Liver (tissue), 9 donors: Measurements from ENCODE around the gene PEX7. TPM values are rescaled to one million over a fixed set of nuclear protein-coding genes. Genes with fewer than 3 reads are reported as not detected.

Experiments used
- DNase-seq: peaks from one replicate; pipeline ENCODE4 v3.0.0-alpha.2; 2017; ENCODE audit warnings: low spot score
- H3K27ac ChIP-seq, 2 donors: one replicate each; pipeline ENCODE4 v1.7.0; 2013; ENCODE audit warnings: inconsistent platforms in 2 of 2, low read length in 2 of 2, control low read depth in 1 of 2, low read depth in 1 of 2, mild to moderate bottlenecking in 1 of 2
- H3K27me3 ChIP-seq, 4 donors: one replicate each; pipeline versions ENCODE4 v1.6.1 to v1.7.0; 2013; ENCODE audit warnings: low read length in 3 of 4, inconsistent platforms in 1 of 4, mild to moderate bottlenecking in 1 of 4, moderate library complexity in 1 of 4; ENCODE audit not compliant: control insufficient read depth in 4 of 4, insufficient read depth in 4 of 4
- H3K36me3 ChIP-seq, 4 donors: one replicate each; pipeline versions ENCODE4 v1.6.1 to v1.7.0; 2013; ENCODE audit warnings: low read length in 3 of 4, mild to moderate bottlenecking in 3 of 4, low read depth in 1 of 4, moderate library complexity in 1 of 4; ENCODE audit not compliant: control insufficient read depth in 4 of 4, insufficient read depth in 3 of 4
- H3K4me1 ChIP-seq, 4 donors: one replicate each; pipeline versions ENCODE4 v1.6.1 to v1.7.0; 2013; ENCODE audit warnings: low read length in 3 of 4, mild to moderate bottlenecking in 3 of 4, moderate library complexity in 1 of 4; ENCODE audit not compliant: control insufficient read depth in 4 of 4, insufficient read depth in 4 of 4
- H3K4me3 ChIP-seq, 3 donors: one replicate each; pipeline versions ENCODE4 v1.6.1 to v1.7.0; 2013; ENCODE audit warnings: low read length in 3 of 3, control low read depth in 1 of 3, low read depth in 1 of 3, mild to moderate bottlenecking in 1 of 3
- H3K9ac ChIP-seq, 2 donors: one replicate each; pipeline ENCODE4 v1.7.0; 2013; ENCODE audit warnings: low read length in 2 of 2, mild to moderate bottlenecking in 2 of 2, moderate library complexity in 2 of 2, control low read depth in 1 of 2, low read depth in 1 of 2
- H3K9me3 ChIP-seq, 4 donors: one replicate each; pipeline versions ENCODE4 v1.6.1 to v1.7.0; 2013; ENCODE audit warnings: low read length in 3 of 4; ENCODE audit not compliant: control insufficient read depth in 4 of 4
- CTCF ChIP-seq: fragments of 150-350 bp; IDR thresholded peaks from 2 replicates; pipeline ENCODE4 v1.5.1; 2017; ENCODE audit warnings: improper control_type of control experiment, low read depth, low read length; ENCODE audit not compliant: missing input control
- EGR1 ChIP-seq, 2 donors: IDR thresholded peaks; 2 replicates each; pipeline ENCODE4 v1.6.1; 2016 to 2018; ENCODE audit warnings: antibody characterized with exemption in 2 of 2, low read depth in 2 of 2
- FOXA1 ChIP-seq: IDR thresholded peaks from 2 replicates; pipeline ENCODE4 v1.6.1; 2016; ENCODE audit warnings: antibody characterized with exemption
- FOXA2 ChIP-seq: IDR thresholded peaks from 2 replicates; pipeline ENCODE4 v1.6.1; 2016; ENCODE audit warnings: antibody characterized with exemption
- GABPA ChIP-seq, 2 donors: IDR thresholded peaks in 1 of 2; conservative IDR thresholded peaks in 1 of 2; 2 replicates each; pipeline ENCODE4 v1.6.1; 2016; ENCODE audit warnings: antibody characterized with exemption in 2 of 2, mild to moderate bottlenecking in 1 of 2, moderate library complexity in 1 of 2
- HNF4A ChIP-seq, 2 donors: conservative IDR thresholded peaks; 2 replicates each; pipeline ENCODE4 v1.6.1; 2016; ENCODE audit warnings: antibody characterized with exemption in 2 of 2, mild to moderate bottlenecking in 2 of 2
- HNF4G ChIP-seq: IDR thresholded peaks from 2 replicates; pipeline ENCODE4 v1.6.1; 2016; ENCODE audit warnings: antibody characterized with exemption
- JUND ChIP-seq, 2 donors: IDR thresholded peaks; 2 replicates each; pipeline ENCODE4 v1.6.1; 2016; ENCODE audit warnings: antibody characterized with exemption in 2 of 2
- NR2F2 ChIP-seq: IDR thresholded peaks from 2 replicates; pipeline ENCODE4 v1.6.1; 2016; ENCODE audit warnings: antibody characterized with exemption
- RAD21 ChIP-seq, 2 donors: IDR thresholded peaks; 2 replicates each; pipeline ENCODE4 v1.6.1; 2016; ENCODE audit warnings: antibody characterized with exemption in 2 of 2, mild to moderate bottlenecking in 2 of 2
- RXRA ChIP-seq, 2 donors: IDR thresholded peaks; 2 replicates each; pipeline ENCODE4 v1.6.1; 2017 to 2018; ENCODE audit warnings: antibody characterized with exemption in 2 of 2, mild to moderate bottlenecking in 1 of 2
- SP1 ChIP-seq: IDR thresholded peaks from 2 replicates; pipeline ENCODE4 v1.6.1; 2018; ENCODE audit warnings: antibody characterized with exemption, mild to moderate bottlenecking
- TAF1 ChIP-seq: conservative IDR thresholded peaks from 2 replicates; pipeline ENCODE4 v1.6.1; 2016; ENCODE audit warnings: antibody characterized with exemption, mild to moderate bottlenecking
- YY1 ChIP-seq: IDR thresholded peaks from 2 replicates; pipeline ENCODE4 v1.6.1; 2016; ENCODE audit warnings: antibody characterized with exemption, mild to moderate bottlenecking
- WGBS: extraction: QIAGEN DNeasy Blood & Tissue Kit; methylation state at CpG from one replicate; pipeline ENCODE4 v1.1.7; 2013; 5-methylcytosine and 5-hydroxymethylcytosine counted together
- polyA plus RNA-seq, 2 donors: library from polyadenylated mRNA; stranded (reverse) in 1 of 2; unstranded in 1 of 2; fragments of 200-250 nt in 1 of 2; fragments of >200 nt in 1 of 2; fragmentation: Nextera tagmentation in 1 of 2; extraction: Ambion mirVana in 1 of 2; gene quantifications; one replicate each; pipeline versions ENCODE4 v1.2.1 to v1.2.3, GENCODE V29; 2013 to 2015
- total RNA-seq, 2 donors: library from RNA; depleted of rRNA; stranded (reverse); fragments of >200 nt; gene quantifications; one replicate each; pipeline ENCODE4 v1.2.3, GENCODE V29; 2014
- TF ChIP-seq, protein P1 (sequence below): IDR thresholded peaks from 2 replicates; pipeline ENCODE4 v1.6.1; 2016; ENCODE audit warnings: antibody characterized with exemption
- TF ChIP-seq, protein P2 (sequence below): IDR thresholded peaks from 2 replicates; pipeline ENCODE4 v1.6.1; 2016; ENCODE audit warnings: antibody characterized with exemption
- TF ChIP-seq, protein P3 (sequence below): IDR thresholded peaks from 2 replicates; pipeline ENCODE4 v1.6.1; 2016; ENCODE audit warnings: antibody characterized with exemption, mild to moderate bottlenecking
- TF ChIP-seq, protein P4 (sequence below): IDR thresholded peaks from 2 replicates; pipeline ENCODE4 v1.6.1; 2016; ENCODE audit warnings: antibody characterized with exemption
- donor health status: healthy.
- donor health status: healthy.
- donor health status: healthy.
- donor health status: healthy.
- donor health status: healthy.

The PEX7 gene
- total and polyA plus RNA-seq, 4 donors: 5.2 to 7.5 (median 6.2) TPM

DNA sequence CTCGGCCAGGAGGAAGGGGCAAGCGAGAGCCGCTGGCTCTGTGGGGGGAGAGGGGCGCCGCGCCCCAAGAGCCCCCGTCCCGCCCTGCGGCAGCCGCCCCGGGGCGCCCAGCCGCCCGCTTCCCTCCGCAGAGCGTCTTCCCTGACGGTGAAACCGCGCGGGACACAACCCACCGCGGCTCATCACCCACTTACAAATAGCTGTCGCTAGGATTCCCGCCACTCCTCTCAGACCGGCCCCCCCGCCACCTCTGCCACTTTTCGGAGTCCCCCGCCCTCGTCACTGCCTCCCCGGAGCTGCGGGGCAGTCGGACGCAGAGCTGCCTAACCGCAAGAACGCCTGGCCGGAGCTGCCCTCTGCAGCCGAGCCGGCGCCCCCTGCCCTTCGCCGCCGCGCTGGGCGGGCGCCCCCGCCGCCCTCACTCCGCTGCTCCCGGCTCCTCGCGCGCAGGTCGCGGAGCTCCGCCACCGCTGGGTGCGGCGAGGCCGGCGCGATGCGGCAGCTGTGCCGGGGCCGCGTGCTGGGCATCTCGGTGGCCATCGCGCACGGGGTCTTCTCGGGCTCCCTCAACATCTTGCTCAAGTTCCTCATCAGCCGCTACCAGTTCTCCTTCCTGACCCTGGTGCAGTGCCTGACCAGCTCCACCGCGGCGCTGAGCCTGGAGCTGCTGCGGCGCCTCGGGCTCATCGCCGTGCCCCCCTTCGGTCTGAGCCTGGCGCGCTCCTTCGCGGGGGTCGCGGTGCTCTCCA, 99.7 kb downstream of the PEX7 start, which contains the start of gene SLC35D3:
Gene SLC35D3 (plus strand): TSS at position 366 of the 749 bp plus-strand sequence. CDS start 128 bp downstream, at position 494.
- TF ChIP-seq, protein P1, sequence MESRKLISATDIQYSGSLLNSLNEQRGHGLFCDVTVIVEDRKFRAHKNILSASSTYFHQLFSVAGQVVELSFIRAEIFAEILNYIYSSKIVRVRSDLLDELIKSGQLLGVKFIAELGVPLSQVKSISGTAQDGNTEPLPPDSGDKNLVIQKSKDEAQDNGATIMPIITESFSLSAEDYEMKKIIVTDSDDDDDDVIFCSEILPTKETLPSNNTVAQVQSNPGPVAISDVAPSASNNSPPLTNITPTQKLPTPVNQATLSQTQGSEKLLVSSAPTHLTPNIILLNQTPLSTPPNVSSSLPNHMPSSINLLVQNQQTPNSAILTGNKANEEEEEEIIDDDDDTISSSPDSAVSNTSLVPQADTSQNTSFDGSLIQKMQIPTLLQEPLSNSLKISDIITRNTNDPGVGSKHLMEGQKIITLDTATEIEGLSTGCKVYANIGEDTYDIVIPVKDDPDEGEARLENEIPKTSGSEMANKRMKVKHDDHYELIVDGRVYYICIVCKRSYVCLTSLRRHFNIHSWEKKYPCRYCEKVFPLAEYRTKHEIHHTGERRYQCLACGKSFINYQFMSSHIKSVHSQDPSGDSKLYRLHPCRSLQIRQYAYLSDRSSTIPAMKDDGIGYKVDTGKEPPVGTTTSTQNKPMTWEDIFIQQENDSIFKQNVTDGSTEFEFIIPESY: no peak
- TF ChIP-seq YY1 (no peak), RAD21 (IDR thresholded peaks at IDR 0.05) (no peak), JUND (IDR thresholded peaks at IDR 0.05) (no peak), FOXA1 (no peak), TAF1 (no peak), EGR1 (IDR thresholded peaks at IDR 0.05; ENCODE audit: low read depth in 2 of 2) (no peak), CTCF (no peak), GABPA (IDR thresholded peaks at IDR 0.05 in 1 of 2, conservative IDR thresholded peaks at IDR 0.05 in 1 of 2) (no peak), HNF4G (no peak), RXRA (IDR thresholded peaks at IDR 0.05) (no peak), HNF4A (conservative IDR thresholded peaks at IDR 0.05) (no peak), NR2F2 (no peak), SP1 (no peak), FOXA2 (no peak)
- TF ChIP-seq, protein P2, sequence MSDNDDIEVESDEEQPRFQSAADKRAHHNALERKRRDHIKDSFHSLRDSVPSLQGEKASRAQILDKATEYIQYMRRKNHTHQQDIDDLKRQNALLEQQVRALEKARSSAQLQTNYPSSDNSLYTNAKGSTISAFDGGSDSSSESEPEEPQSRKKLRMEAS: no peak
- TF ChIP-seq, protein P3, sequence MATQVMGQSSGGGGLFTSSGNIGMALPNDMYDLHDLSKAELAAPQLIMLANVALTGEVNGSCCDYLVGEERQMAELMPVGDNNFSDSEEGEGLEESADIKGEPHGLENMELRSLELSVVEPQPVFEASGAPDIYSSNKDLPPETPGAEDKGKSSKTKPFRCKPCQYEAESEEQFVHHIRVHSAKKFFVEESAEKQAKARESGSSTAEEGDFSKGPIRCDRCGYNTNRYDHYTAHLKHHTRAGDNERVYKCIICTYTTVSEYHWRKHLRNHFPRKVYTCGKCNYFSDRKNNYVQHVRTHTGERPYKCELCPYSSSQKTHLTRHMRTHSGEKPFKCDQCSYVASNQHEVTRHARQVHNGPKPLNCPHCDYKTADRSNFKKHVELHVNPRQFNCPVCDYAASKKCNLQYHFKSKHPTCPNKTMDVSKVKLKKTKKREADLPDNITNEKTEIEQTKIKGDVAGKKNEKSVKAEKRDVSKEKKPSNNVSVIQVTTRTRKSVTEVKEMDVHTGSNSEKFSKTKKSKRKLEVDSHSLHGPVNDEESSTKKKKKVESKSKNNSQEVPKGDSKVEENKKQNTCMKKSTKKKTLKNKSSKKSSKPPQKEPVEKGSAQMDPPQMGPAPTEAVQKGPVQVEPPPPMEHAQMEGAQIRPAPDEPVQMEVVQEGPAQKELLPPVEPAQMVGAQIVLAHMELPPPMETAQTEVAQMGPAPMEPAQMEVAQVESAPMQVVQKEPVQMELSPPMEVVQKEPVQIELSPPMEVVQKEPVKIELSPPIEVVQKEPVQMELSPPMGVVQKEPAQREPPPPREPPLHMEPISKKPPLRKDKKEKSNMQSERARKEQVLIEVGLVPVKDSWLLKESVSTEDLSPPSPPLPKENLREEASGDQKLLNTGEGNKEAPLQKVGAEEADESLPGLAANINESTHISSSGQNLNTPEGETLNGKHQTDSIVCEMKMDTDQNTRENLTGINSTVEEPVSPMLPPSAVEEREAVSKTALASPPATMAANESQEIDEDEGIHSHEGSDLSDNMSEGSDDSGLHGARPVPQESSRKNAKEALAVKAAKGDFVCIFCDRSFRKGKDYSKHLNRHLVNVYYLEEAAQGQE: no peak
- TF ChIP-seq, protein P4, sequence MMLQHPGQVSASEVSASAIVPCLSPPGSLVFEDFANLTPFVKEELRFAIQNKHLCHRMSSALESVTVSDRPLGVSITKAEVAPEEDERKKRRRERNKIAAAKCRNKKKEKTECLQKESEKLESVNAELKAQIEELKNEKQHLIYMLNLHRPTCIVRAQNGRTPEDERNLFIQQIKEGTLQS: no peak

More for the DNA sequence above, 99.7 kb downstream of the PEX7 start, which contains the start of gene SLC35D3:
- 3% methylated on average over 86 of the region's 86 CpGs for WGBS
- Histone ChIP-seq H3K9ac (no peak within 1 kb of the TSS), H3K9me3 (no peaks in the 10 kb centered on the region), H3K4me1 (peaks cover 25 to 30% (median 25%) of the 10 kb centered on the region in 4 donors), H3K27me3 (peaks cover 3 to 13% (median 9%) of the 10 kb centered on the region in 4 donors), H3K27ac (no peak within 1 kb of the TSS), H3K36me3 (no peaks in the 10 kb centered on the region), H3K4me3 (peak within 1 kb of the TSS; percentile 23 to 56 (median 34))
- DNase-seq: no peak
